SK-N-SH (cell line): Measurements from ENCODE around the gene FOXA2.

Experiments
- CTCF ChIP-seq: fragments of 200-600 bp; sonication (generic); IDR thresholded peaks from 2 replicates; pipeline ENCODE4 v1.6.1; 2017; ENCODE audit warnings: antibody characterized with exemption, mild to moderate bottlenecking, moderate library complexity
- EP300 ChIP-seq, 2 experiments: IDR thresholded peaks; 2 replicates each; pipeline versions ENCODE4 v1.4.0 to v1.6.1; 2012; ENCODE audit warnings: borderline replicate concordance in 1 of 2, low read depth in 1 of 2, low read length in 1 of 2
- EZH2phosphoT487 ChIP-seq: fragments of 200-600 bp; sonication (generic); IDR thresholded peaks from 2 replicates; pipeline ENCODE4 v1.6.1; 2017; ENCODE audit warnings: low read depth, mixed run types, mild to moderate bottlenecking, antibody characterized with exemption, moderate library complexity, borderline replicate concordance
- FOSL2 ChIP-seq: IDR thresholded peaks from 2 replicates; pipeline ENCODE4 v1.4.0; 2012; ENCODE audit warnings: low read depth, mild to moderate bottlenecking, moderate library complexity, borderline replicate concordance
- FOXM1 ChIP-seq: IDR thresholded peaks from 2 replicates; pipeline ENCODE4 v1.4.0; 2012; ENCODE audit warnings: low read depth, mild to moderate bottlenecking
- NRF1 ChIP-seq: IDR thresholded peaks from 2 replicates; pipeline ENCODE4 v1.6.1; 2012; ENCODE audit warnings: low read depth, mild to moderate bottlenecking, low read length
- POLR2AphosphoS5 ChIP-seq: IDR thresholded peaks from 2 replicates; pipeline ENCODE4 v1.6.1; 2012; ENCODE audit warnings: low read depth, low read length
- RAD21 ChIP-seq: IDR thresholded peaks from 2 replicates; pipeline ENCODE4 v1.6.1; 2012; ENCODE audit warnings: mild to moderate bottlenecking, low read length
- REST ChIP-seq: IDR thresholded peaks from 2 replicates; pipeline ENCODE4 v1.6.1; 2012; ENCODE audit warnings: mild to moderate bottlenecking, low read depth, low read length, moderate library complexity
- RXRA ChIP-seq: IDR thresholded peaks from 2 replicates; pipeline ENCODE4 v1.4.0; 2012; ENCODE audit warnings: low read depth, mild to moderate bottlenecking, borderline replicate concordance
- SMC3 ChIP-seq: IDR thresholded peaks from 2 replicates; pipeline ENCODE4 v1.6.1; 2012; ENCODE audit warnings: low read depth, low read length, improper control_type of control experiment
- TAF1 ChIP-seq: IDR thresholded peaks from 2 replicates; pipeline ENCODE4 v1.6.1; 2012; ENCODE audit warnings: low read depth, mild to moderate bottlenecking, low read length, moderate library complexity, borderline replicate concordance
- ZBTB33 ChIP-seq: IDR thresholded peaks from 2 replicates; pipeline ENCODE4 v1.4.0; 2012; ENCODE audit warnings: low read depth, borderline replicate concordance

GRCh38 chr20:22590662-22591061, 6.3 kb upstream of the FOXA2 start:
- TF ChIP-seq CTCF (no peak), REST (no peak), FOXM1 (no peak), EP300 (IDR thresholded peaks at IDR 0.05; ENCODE audit: borderline replicate concordance in 1 of 2, low read depth in 1 of 2, low read length in 1 of 2) (no peak), POLR2AphosphoS5 (no peak), ZBTB33 (no peak), SMC3 (no peak), EZH2phosphoT487 (no peak), RAD21 (no peak), NRF1 (no peak), FOSL2 (no peak), TAF1 (no peak), RXRA (no peak)
